Globus pallidus (tissue), 1 donor: ENCODE data around the gene PIK3IP1.

Experiments used
- DNase-seq: peaks from one replicate; pipeline ENCODE4 v3.0.0-alpha.2; 2015; ENCODE audit warnings: low spot score

Gene PIK3IP1

GRCh38 chr22:31278626-31279326, 13.5 kb downstream of the PIK3IP1 start:
- DNase-seq, result no peak

DNA sequence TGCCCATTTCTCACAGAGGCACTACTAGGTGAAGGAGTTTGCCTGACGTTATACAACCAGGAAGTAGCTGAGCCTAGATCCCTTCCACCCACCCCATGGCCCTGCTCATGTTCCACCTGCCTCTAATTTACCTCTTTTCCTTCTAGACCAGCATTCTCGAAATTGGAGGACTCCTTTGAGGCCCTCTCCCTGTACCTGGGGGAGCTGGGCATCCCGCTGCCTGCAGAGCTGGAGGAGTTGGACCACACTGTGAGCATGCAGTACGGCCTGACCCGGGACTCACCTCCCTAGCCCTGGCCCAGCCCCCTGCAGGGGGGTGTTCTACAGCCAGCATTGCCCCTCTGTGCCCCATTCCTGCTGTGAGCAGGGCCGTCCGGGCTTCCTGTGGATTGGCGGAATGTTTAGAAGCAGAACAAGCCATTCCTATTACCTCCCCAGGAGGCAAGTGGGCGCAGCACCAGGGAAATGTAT, 14.1 kb downstream of the PIK3IP1 start:
- no peak for DNase-seq

GRCh38 chr22:31277741-31278140, 14.5 kb downstream of the PIK3IP1 start:
- DNase-seq, result no peak

DNA sequence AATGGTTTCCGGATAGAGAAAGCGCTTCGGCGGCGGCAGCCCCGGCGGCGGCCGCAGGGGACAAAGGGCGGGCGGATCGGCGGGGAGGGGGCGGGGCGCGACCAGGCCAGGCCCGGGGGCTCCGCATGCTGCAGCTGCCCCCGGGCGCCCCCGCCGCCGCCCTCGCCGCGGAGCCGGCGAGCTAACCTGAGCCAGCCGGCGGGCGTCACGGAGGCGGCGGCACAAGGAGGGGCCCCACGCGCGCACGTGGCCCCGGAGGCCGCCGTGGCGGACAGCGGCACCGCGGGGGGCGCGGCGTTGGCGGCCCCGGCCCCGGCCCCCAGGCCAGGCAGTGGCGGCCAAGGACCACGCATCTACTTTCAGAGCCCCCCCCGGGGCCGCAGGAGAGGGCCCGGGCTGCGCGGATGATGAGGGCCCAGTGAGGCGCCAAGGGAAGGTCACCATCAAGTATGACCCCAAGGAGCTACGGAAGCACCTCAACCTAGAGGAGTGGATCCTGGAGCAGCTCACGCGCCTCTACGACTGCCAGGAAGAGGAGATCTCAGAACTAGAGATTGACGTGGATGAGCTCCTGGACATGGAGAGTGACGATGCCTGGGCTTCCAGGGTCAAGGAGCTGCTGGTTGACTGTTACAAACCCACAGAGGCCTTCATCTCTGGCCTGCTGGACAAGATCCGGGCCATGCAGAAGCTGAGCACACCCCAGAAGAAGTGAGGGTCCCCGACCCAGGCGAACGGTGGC, 15.7 kb downstream of the PIK3IP1 start:
- no peak for DNase-seq

DNA sequence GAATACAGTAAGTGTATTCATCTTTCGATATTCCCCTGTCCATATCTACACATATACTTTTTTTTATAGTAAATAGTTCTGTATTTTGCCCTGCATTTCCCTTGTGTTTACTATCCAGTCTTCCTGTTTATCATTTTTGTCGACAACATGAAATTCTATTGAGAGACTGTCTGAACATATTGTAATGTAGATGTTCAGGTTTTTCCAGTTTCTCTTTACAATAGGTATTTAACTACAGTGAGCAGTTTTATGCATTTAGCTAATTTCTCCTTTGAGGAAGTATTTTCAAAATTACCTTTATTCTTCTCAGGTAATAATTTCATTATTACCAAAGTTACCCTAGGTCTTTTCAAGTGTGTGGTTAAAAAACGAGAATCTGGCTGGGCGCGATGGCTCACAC, 16.7 kb downstream of the PIK3IP1 start:
- no peak for DNase-seq

GRCh38 chr22:31275018-31275417, 17.3 kb downstream of the PIK3IP1 start:
- DNase-seq, result no peak

DNA sequence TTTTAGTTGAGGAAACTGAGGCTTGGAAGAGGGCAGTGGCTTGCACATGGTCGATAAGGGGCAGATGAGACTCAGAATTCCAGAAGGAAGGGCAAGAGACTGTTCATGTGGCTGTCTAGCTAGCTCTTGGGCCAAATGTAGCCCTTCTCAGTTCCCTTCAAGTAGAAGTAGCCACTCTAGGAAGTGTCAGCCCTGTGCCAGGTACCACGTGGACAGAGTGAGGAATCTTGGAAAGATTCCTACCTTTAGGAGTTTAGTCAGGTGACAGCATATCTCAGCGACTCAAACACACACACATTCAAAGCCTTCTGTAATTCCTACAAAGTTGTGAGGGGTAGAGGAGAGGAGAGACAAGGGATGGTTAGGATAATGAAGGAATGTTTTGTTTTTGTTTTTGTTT, 18.3 kb downstream of the PIK3IP1 start:
- DNase-seq, result no peak

- peak; percentile 61 for DNase-seq
Measured at GRCh38 chr22:31272522-31273446, 19.5 kb downstream of the PIK3IP1 start.

- no peak for DNase-seq
Measured at GRCh38 chr22:31271485-31271884, 20.8 kb downstream of the PIK3IP1 start.

DNA sequence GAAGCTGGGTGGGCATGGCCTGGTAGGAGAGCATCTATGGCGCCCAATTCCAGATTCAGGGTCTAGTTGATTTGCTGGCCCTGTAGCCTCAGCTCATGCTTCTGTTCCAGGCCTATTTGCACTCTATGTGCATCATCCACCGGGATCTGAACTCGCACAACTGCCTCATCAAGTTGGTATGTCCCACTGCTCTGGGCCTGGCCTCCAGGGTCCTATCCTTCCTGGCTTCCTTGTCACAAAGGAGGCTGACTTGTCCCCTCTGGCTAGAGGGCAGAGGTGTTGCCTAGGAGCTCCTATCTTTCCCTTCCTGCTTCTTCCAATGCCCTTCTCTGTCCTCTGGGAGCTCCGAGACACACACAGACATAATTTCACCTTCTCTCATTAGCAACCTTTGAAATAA, 21.3 kb downstream of the PIK3IP1 start:
- DNase-seq, result no peak

GRCh38 chr22:31269892-31270579, 22.3 kb downstream of the PIK3IP1 start:
- DNase-seq, result no peak

- DNase-seq, result no peak
Measured at GRCh38 chr22:31268281-31268680, 24.0 kb downstream of the PIK3IP1 start.

DNA sequence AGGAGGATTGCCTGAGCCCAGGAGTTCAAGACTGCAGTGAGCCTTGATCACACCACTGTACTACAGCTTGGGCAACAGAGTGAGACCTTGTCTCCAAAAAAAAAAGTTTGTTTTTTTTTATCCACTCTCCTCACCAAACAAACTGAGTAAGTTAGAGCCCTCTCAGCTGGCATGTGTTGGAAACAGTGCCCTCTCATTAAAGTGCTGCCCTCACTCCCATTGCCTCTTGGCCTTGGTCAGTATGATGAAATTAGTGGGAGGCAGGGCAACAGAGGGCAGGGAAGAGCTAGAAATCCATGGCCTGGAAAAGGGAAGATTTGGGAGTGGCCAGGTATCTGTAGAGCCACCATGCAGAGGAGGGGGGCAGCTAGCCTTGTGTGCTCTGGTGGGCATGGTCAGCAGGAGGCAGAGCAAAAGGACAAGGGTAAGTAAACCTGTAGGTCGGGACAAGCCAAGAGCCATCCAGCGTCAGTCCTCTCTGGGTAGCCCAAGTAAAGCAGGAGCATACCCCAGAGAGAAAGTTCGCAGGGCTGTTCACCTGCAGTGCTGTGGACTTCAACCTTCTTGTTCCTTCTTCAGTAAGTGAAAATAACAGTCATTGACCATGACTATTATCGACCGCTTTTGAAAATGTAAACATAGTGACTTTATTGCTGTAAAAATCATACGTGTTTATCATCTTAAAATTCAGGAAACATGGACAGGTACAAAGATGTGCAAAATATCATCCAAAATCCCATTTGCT, 28.2 kb downstream of the PIK3IP1 start:
- DNase-seq, result no peak

DNA sequence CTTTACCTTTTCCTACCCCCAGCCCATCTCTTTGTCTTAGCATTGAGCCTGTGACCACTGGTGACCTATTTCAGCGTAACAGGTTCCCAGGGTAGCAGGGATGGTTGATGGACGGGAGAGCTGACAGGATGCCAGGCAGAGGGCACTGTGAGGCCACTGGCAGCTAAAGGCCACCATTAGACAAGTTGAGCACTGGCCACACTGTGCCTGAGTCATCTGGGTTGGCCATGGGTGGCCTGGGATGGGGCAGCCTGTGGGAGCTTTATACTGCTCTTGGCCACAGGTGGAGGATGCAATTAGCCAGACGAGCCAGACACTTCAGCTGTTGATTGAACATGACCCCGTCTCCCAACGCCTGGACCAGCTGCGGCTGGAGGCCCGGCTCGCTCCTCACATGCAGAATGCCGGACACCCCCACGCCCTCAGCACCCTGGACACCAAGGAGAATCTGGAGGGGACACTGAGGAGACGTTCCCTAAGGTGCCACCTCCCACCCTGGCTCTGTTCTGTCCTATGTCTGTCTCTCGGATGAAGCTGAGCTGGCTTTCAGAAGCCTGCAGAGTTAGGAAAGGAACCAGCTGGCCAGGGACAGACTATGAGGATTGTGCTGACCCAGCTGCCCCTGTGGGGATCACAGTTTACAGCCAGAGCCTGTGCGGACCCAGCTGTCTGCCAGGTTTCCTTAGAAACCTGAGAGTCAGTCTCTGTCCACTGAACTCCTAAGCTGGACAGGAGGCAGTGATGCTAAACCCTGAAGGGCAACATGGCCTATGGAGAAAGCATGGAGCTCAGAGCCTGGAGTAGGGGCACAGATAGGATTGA, 29.8 kb downstream of the PIK3IP1 start:
- no peak for DNase-seq

GRCh38 chr22:31260474-31260856, 31.8 kb downstream of the PIK3IP1 start:
- DNase-seq, result no peak

DNA sequence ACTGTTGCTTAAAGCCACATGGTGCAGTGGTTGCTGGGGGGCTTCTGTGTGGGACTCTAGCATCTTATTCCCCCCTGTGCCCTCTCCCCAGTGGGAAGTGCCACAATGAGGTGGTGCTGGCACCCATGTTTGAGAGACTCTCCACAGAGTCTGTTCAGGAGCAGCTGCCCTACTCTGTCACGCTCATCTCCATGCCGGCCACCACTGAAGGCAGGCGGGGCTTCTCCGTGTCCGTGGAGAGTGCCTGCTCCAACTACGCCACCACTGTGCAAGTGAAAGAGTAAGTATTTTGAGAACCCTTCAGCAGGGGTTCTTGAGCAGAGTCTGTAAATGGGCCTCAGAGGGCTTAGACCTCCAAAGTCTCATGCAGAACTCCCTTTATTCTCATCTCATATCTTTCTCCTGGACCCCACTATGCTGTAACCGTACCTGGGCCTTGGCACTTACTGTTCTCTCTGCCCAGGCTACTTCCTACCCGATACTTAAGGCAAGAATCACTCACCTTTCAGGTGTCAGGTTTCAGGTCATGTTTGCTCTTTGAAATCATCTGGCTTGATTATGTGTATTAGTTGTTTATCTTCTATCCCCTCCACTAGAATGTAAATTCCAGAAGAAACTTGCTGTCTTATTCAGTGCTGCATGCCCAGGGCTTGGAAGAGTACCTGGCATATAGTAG, 32.4 kb downstream of the PIK3IP1 start:
- no peak for DNase-seq

DNA sequence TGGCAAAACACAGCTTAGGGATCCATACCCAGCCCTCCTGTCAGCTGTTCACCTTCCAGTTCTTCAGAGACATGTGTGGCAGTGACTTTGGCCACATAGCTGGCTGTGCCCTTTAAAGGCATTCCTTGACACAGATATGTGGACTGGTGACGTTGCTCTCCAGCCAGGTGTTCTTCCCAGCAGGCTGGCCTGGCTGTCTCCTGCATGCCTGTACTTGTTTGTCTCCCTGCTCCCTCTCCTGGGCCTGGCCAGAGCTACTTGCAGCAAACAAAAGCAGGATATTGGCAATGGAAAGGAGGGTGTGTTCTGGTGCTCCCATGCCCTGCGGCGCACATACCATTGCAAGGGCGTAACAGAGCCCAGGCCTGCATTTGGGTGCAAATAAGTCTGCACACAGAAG, 38.3 kb downstream of the PIK3IP1 start:
- DNase-seq, result no peak

GRCh38 chr22:31250740-31251600, 41.3 kb downstream of the PIK3IP1 start:
- no peak for DNase-seq
